Measurements from ENCODE around the gene CLDN20. TPM values are rescaled to one million over a fixed set of nuclear protein-coding genes. Genes with fewer than 3 reads are reported as not detected.

The CLDN20 gene
- polyA plus RNA-seq, 1 of the 3 experiments (the other 2 are of a cell fraction): 0.07 TPM

DNA sequence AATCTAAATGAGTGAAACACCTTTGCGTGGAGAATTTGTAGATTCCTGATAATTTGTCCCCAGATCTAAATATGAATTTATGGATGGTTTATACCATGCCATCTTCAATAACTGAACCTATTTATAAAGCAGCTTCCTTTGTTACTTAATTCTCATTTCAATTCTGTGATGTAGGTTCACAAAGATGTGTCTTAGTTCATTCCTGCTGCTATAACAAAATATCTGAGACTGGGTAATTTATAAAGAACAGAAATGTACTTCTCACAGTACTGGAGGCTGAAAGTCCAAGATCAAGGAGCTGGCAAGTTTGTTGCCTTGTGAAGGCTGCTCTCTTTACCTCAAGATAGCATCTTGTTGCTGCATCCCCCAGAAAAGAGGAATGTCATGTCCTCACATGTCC, 52.6 kb downstream of the CLDN20 start:
- Histone ChIP-seq H3K36me3 (replicated peaks in 1 of 2; ENCODE audit: control insufficient read depth in 1 of 2, insufficient read depth in 2 of 2, low read length in 1 of 2) (peaks cover 7 to 11% of the 10 kb centered on the region in 2 experiments), H3K4me3 (ENCODE audit: low read depth in 2 of 2, low read length in 1 of 2) (no peak overlapping the region; a peak in 1 of 4 replicates), H3K27me3 (ENCODE audit: insufficient read depth) (no peaks in the 10 kb centered on the region), H3F3A (replicated peaks; ENCODE audit: insufficient read depth) (peaks cover 13% of the 10 kb centered on the region), H3K9ac (no peak overlapping the region), H4K20me1 (ENCODE audit: insufficient read depth) (no peaks in the 10 kb centered on the region), H3K9me3 (no peaks in the 10 kb centered on the region), H3K9me2 (no peaks in the 10 kb centered on the region), H3K4me2 (no peak overlapping the region), H3K4me1 (ENCODE audit: control insufficient read depth in 1 of 2, insufficient read depth in 2 of 2, low read depth in 1 of 2, low read length in 1 of 2) (peaks cover 7 to 15% of the 10 kb centered on the region in 2 experiments; a peak in 2 of 4 replicates), H2AFZ (ENCODE audit: low read depth) (0 out of 2 replicates have a peak overlapping the region, but pooled peaks have one; percentile 4), H3K79me2 (ENCODE audit: insufficient read depth) (peaks cover 29% of the 10 kb centered on the region), H3K27ac (ENCODE audit: low read depth in 2 of 2, low read length in 1 of 2) (no peak overlapping the region; a peak in 1 of 4 replicates)
- CTCF ChIA-PET: interaction anchor here (0.7 to 3.1 kb wide), 14 partner anchors 11 to 641 kb away, joined by 3 to 15 read pairs (median 3); no protein-coding TSS in a partner anchor
- no peak for DNase-seq
- POLR2A ChIA-PET: interaction anchor here (1.6 kb wide), 1 partner anchor 18 kb away, joined by 3 read pairs; no protein-coding TSS in a partner anchor
- WGBS (ENCODE audit: low lambda C conversion rate): 97% methylated on average over 1 of the region's 1 CpG
- TF ChIP-seq EZH2phosphoT487 (IDR thresholded peaks at IDR 0.05; ENCODE audit: borderline replicate concordance, low read depth) (no peak), POLR2AphosphoS5 (IDR thresholded peaks at IDR 0.05; ENCODE audit: low read depth, low read length) (no peak), SMC3 (IDR thresholded peaks at IDR 0.05; ENCODE audit: low read depth, low read length) (no peak), TAF1 (IDR thresholded peaks at IDR 0.05; ENCODE audit: borderline replicate concordance, low read depth, low read length) (no peak), YY1 (IDR thresholded peaks at IDR 0.05; ENCODE audit: low read depth) (no peak)
- TF ChIP-seq, protein P1, sequence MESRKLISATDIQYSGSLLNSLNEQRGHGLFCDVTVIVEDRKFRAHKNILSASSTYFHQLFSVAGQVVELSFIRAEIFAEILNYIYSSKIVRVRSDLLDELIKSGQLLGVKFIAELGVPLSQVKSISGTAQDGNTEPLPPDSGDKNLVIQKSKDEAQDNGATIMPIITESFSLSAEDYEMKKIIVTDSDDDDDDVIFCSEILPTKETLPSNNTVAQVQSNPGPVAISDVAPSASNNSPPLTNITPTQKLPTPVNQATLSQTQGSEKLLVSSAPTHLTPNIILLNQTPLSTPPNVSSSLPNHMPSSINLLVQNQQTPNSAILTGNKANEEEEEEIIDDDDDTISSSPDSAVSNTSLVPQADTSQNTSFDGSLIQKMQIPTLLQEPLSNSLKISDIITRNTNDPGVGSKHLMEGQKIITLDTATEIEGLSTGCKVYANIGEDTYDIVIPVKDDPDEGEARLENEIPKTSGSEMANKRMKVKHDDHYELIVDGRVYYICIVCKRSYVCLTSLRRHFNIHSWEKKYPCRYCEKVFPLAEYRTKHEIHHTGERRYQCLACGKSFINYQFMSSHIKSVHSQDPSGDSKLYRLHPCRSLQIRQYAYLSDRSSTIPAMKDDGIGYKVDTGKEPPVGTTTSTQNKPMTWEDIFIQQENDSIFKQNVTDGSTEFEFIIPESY (IDR thresholded peaks at IDR 0.05; ENCODE audit: borderline replicate concordance, low read depth): no peak

DNA sequence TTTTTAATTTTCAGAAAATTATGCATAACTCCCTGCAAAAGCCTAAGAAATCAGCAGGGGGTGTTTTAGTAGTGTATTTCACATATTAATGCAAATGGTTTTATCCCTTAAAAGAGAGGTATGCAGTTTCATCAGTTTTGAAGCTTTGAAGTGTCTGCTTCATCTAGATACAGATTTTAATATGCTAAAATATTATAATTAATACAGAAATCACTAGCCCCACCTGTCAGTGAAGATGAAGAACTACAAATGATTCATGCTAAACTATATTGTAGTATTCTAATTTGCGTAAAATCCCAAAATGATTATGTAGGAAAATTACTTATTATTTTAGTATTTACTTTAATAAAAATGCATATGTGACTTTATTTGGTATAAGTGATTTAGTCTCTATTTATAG, 53.4 kb downstream of the CLDN20 start:
- peaks cover 5 to 11% of the 10 kb centered on the region in 2 experiments; a peak in 2 of 4 replicates for H3K4me1 ChIP-seq (ENCODE audit: control insufficient read depth in 1 of 2, insufficient read depth in 2 of 2, low read depth in 1 of 2, low read length in 1 of 2)
- peak; percentile 35 for TF ChIP-seq RAD21 (IDR thresholded peaks at IDR 0.05; ENCODE audit: low read length)
- TF ChIP-seq, protein P2, sequence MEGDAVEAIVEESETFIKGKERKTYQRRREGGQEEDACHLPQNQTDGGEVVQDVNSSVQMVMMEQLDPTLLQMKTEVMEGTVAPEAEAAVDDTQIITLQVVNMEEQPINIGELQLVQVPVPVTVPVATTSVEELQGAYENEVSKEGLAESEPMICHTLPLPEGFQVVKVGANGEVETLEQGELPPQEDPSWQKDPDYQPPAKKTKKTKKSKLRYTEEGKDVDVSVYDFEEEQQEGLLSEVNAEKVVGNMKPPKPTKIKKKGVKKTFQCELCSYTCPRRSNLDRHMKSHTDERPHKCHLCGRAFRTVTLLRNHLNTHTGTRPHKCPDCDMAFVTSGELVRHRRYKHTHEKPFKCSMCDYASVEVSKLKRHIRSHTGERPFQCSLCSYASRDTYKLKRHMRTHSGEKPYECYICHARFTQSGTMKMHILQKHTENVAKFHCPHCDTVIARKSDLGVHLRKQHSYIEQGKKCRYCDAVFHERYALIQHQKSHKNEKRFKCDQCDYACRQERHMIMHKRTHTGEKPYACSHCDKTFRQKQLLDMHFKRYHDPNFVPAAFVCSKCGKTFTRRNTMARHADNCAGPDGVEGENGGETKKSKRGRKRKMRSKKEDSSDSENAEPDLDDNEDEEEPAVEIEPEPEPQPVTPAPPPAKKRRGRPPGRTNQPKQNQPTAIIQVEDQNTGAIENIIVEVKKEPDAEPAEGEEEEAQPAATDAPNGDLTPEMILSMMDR (IDR thresholded peaks at IDR 0.05): peak; percentile 46
- TF ChIP-seq TCF12 (IDR thresholded peaks at IDR 0.05): no peak
- no peaks in the 10 kb centered on the region for H3K9me2 ChIP-seq
- H3K4me2 ChIP-seq: no peak overlapping the region
- 0 out of 2 replicates have a peak overlapping the region, but pooled peaks have one; percentile 4 for H2AFZ ChIP-seq (ENCODE audit: low read depth)
- CTCF ChIA-PET: interaction anchor here (0.7 to 3.1 kb wide), 15 partner anchors 10 to 391 kb away, joined by 3 to 15 read pairs (median 3); no protein-coding TSS in a partner anchor
- no peaks in the 10 kb centered on the region for H3K9me3 ChIP-seq
- H4K20me1 ChIP-seq (ENCODE audit: insufficient read depth): no peaks in the 10 kb centered on the region
- DNase-seq: no peak
- POLR2A ChIA-PET: no interaction called here
- peaks cover 0 to 6% of the 10 kb centered on the region in 2 experiments for H3K36me3 ChIP-seq (replicated peaks in 1 of 2; ENCODE audit: control insufficient read depth in 1 of 2, insufficient read depth in 2 of 2, low read length in 1 of 2)
- H3K27ac ChIP-seq (ENCODE audit: low read depth in 2 of 2, low read length in 1 of 2): no peak overlapping the region
- peaks cover 21% of the 10 kb centered on the region for H3K79me2 ChIP-seq (ENCODE audit: insufficient read depth)
- H3K27me3 ChIP-seq (ENCODE audit: insufficient read depth): no peaks in the 10 kb centered on the region
- no peak overlapping the region for H3K4me3 ChIP-seq (ENCODE audit: low read depth in 2 of 2, low read length in 1 of 2)
- 92% methylated on average over 1 of the region's 1 CpG for WGBS (ENCODE audit: low lambda C conversion rate)
- peaks cover 13% of the 10 kb centered on the region for H3F3A ChIP-seq (replicated peaks; ENCODE audit: insufficient read depth)
- no peak overlapping the region for H3K9ac ChIP-seq

Measured in SK-N-SH (cell line).